A172 (cell line): Measurements from ENCODE around the gene CD164L2. TPM values are rescaled to one million over a fixed set of nuclear protein-coding genes. Genes with fewer than 3 reads are reported as not detected.

Experiments used
- DNase-seq: peaks from one replicate; pipeline ENCODE4 v3.0.0-alpha.2; 2015; ENCODE audit warnings: low spot score
- total RNA-seq: library from RNA; depleted of rRNA; stranded (reverse); fragments of >200 nt; shearing (Covaris generic); gene quantifications from 2 replicates; pipeline ENCODE4 v1.2.3, GENCODE V29; 2014

Gene CD164L2
- total RNA-seq, 1 experiment from 2014 or later: not detected

DNA sequence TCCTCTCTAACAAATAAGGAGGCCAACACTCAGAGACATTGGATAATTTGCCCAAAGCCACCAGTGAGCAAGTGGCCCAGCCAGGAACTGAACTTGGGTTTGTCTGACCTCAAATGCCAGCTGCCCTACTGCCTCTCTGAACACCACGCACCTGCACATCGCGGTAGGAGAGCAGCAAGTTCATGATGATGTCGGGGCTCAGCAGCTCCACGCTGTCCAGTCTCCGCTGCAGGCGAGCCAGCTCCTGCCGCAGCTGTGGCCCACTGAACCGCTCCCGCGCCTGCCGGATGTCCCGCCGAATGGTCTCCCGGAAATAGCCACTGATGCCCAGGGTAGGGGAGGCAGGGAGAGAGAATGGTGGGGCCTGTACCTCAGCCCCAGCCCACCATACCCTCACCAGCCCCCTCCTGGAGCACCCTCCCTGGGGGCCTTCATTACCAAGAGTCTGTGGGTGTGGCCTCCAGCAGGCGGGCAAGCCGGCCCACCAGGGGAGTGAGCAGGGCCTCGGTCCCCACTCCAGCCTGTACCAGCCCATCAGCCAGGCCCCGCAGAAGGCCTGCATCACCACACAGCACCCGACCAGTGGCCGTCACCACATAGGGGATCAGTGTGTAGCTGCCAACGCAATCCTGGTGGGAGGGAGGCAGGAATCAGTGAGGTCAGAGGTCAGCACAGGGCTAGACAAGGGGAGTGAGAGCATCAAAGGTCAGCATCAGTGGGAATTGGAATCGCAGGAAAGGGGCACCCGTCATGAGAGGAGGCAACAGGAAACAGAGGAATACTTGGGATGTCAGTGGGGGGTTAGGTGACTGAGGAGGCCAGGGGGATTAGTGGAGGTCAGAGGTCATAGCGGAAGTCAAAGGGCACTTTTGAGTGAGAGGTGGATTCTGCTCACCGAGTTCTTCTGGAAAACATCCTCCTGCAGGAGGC is 19.1 kb downstream of the CD164L2 start:
- no peak for DNase-seq

DNA sequence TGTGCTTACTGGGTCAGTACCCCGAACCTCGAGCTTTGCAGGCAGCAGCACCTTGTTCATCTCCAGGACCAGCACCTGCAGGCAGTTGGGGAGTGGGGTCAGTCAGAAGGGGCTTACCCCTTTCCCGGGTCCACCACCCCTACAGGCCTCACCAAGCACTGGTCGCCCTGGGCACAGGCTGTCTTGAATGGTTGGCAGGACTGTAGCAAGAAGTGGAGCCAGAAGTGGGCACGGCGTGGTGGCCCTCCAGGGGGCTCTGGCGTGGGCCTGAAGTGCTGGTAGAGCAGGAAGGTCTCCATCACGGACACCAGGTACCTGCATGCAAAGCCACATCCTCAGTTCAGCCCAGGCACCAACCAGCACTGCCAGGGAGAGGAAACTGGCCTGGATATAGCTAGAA is 21.6 kb downstream of the CD164L2 start:
- no peak for DNase-seq

DNA sequence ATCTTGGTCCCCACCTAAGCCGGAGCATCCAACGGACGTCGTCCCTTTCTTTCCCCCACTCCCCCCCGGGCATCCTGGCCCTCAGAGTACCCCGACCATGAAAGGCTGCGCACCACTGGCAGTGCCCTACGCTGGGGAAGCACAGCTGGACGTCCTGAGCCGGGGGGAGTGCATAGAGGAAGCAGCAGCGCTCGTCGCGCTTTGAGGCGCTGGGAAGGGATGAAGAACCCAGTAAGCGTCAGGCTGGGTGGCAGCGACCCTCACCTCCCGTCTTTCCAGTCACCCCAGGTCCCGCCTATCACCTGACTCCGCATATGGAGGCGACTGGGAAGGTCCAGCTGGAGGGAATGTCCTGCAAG is 22.1 kb downstream of the CD164L2 start:
- DNase-seq: no peak

DNA sequence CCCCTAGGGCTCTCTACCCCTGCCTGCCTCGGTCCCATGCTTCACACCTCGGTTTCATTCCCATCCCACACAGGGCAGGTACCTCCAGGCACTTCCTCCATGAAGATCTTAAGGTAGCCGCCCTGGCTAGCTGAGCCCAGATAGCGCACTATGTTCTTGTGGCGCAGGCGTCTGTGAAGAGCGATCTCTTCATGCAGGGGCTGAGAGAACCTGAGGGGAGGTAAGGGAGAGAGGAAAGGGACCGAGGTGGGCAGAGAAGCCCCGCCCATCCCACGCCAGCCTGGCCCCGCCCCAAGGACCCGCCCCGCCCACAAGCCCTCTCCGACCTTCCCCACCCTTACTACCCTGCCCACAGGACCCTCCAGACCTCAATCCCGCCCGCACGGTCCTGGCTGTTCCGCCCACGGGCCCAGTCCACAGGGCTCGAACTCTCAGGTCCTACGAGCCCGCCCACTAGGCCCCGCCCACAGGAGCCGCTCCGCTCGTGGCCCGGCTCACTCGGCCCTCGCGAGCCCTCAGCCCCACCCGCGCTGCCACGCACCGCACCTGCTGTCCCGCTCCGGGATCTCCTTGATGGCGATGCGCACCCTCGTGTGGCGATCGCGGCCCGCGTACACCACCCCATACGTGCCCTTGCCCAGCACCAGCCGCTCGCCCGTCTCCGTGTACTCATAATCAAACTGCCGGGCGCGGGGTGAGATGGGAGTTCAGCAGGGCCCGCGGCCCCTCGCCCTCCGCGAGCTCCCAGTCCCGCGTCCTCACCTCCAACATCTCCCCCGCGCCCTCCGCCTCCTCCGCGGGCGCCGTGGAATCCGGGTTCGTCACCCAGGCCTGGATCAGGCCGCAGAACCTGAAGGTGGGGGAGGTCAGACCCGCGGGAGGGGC is 22.7 kb downstream of the CD164L2 start:
- DNase-seq: no peak

DNA sequence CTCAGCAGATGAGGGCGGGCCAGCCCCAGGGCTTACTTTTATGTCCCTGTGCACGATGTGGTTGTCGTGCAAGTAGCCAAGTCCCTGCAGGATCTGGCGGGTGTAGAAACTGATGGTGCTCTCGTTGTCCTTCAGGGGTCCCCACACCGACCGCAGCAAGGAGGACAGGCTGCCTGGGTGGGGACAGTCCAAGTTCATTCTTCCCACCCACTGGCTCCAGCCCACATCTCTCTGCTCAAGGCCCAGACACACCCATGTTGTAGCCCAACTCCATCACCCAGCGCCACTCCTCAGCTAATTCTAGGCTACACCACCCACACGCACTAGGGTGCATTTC is 23.3 kb downstream of the CD164L2 start:
- no peak for DNase-seq

DNA sequence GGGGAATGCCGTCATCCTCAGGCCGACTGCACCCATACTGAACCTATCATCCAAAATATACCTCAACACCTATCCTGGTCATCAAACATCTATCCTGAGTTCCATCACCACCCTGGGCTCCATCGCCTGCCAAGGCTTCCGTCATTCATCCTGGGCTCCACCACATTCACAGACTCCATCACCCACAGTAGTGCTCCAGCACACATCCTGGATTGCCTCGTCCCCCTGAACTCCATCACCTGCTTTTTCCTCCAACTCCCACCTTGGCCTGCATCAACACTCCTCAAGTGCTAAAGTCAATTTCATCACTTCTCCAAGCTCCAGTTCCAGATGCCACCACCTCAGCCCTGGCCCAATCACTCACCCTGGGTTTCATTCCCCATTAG is 24.2 kb downstream of the CD164L2 start:
- DNase-seq: no peak

DNA sequence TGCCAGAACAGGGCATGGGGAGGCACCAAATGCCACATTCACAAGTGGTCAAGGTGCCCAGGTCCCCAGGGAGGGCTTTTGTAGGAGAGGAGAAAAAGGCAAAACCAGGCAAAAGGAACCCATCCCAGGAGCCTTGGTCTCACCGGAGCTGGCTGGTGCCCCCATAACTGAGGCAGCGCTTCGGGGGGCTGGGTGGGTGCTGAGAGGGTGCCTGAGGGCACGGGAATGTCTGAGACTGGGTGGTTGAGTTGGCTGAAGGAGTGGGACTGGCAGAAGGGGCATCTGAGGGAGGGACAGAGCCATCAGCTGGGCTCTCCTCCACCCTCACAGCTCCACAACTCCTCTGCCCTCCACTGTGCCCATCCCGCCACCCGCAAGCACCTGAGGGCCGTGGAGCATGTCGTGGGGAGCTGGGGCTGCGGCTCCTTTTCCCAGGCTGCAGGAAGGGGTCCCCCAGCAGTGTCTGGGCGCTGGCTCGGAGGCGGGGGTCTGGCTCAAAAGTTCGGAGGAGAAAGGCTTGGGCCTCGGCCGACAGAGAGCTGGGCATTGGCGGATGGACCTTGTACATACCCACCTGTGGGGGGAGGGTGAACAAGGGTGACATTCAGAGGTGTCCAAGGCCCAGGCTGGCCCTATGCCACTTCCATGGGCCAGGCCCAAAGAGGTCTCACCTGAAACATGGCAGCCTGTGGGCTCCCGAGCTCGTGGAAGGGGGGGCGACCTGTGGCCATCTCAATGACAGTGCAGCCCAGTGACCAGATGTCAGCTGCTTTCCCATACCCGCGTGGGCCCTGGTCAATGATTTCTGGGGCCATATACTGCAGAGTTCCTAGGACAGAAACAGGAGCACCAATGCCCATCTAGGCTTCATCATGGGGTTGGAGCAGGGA is 24.9 kb downstream of the CD164L2 start:
- no peak for DNase-seq

DNA sequence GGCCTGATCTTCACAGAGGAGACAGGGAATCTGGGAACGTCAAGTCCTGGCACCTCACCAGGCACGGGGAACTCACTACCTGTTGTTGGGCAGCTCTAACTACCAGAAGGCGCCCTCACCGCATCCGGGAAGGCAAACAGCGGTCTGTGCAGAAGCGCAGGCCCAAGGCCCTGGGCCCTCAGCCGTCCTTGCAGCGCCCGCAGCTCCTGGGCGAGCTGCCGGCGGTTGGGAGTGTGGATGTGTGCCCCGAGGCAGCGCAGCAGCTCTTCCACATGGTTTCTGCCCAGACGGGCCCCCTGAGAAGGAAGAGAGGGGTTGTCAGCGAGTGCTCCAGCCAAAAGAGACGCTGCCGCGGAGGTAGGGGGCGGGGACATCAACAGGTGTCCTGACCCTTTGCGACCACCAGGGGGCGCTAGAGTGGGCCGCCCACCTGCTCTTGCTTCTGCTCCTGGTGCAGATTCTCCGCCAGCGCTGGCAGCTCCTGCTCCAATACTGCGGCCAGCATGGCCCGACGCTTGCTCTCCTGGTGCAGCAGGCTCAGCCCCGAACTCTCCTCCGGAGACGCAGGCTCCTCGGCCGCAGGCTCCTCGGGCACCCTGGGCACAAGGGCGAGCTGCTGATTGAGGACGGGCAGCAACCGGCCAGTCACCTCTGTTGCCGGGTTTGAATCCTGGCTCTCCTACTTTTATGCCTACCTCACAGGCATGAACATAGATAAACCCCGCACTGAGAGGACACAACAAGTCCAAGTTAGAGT is 25.7 kb downstream of the CD164L2 start:
- DNase-seq: no peak

DNA sequence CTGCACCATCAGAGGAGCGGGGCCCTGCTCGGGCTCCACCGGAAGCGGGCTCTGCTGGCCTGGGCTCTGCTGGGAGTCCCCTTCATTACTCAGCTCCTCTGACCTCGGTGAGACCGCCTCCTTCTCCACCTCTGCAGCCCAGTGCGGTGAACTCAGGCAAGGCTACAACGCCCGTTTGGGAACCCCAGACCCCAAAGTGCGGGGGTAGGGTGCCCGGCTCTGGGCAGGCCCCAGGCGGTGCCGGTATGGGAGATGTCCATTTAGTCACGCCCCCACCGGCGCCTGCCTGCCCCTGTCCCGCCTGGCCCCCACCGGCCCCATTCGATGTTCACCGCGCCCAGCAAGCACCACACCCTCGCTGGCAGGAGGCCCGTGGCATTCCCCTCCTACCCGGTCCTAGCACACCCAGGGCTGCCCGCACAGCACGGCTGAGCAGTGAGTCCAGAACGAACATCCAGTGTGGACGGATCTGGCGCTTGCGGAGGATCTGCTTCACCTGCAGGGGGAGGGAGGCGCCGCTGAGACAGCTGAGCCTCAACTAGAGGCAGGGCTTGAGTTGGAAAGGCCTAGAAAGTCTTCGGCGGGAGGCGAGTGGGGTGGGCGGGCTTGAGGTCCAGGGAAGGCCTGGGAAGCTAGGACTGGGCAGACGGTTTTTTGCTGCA is 26.4 kb downstream of the CD164L2 start:
- no peak for DNase-seq

DNA sequence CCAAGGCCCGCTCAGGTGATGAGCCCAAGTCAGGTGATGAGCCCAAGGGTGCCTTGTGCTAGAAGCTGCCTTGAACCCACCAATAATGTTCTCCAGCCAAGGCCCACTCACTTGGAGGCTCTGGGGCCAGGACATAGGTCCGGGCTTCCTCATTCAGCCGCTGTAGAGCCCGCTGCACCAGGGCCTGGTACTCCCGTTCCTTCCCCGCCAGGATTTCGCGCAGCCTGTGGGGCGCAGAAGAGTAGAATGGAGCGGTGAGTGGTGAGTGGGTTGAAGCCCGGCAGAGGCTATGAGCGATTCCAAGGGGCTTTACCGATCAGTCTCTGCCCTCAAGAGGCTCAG is 26.9 kb downstream of the CD164L2 start:
- no peak for DNase-seq

DNA sequence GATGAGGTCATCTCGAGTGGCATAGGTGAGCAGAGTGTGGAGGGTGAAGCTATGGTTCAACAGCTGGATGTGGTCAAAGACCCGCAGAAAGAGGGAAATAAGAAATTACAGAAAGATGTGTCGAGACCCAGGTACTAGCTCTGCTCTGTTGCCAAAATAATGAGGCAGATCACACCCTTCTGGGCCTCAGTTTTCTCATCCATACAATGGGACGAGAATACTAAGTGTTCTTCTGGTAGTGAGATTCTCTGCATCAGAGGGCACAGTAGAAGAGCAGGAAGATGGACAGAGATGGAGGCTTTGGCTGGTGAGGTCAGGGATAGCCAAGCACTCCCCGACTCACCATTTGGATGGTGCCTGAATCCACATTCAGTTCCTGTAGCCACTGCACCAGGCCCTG is 27.4 kb downstream of the CD164L2 start:
- DNase-seq: no peak

DNA sequence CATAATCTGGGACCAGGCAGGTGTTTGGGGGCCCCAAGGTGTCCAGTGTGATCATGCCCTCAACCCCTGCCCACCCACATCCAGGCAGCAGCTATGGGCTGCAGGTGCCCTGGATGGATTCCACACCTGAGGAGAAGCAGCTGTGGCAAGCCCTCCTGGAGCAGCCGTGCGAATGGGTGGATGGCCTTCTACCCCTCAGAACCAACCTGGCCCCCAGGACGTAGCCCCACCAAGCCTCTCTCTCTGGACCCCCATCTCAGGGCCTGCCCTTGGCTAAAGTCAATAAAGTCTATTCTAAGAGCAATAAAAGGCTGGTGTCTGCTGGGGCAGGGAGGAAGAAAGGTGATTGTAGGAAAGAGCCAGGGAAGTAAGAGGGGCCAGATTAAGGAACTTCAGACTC is 29.5 kb downstream of the CD164L2 start:
- no peak for DNase-seq

DNA sequence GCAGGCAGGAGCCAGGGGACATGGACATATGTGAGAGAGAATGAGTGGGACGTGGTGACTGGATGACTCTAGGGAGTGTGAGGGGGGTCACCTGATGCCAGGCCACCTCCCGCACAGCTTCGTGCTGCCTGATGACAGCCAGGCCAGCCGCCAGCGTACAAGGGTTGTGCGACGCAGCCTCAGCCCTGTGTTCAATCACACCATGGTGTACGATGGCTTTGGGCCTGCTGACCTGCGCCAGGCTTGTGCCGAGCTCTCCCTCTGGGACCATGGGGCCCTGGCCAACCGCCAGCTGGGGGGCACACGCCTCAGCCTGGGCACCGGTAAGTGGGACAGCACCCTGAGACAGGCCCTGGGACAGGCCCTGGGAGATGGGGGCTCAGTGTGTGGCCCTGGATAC is 30.0 kb downstream of the CD164L2 start:
- DNase-seq: no peak

DNA sequence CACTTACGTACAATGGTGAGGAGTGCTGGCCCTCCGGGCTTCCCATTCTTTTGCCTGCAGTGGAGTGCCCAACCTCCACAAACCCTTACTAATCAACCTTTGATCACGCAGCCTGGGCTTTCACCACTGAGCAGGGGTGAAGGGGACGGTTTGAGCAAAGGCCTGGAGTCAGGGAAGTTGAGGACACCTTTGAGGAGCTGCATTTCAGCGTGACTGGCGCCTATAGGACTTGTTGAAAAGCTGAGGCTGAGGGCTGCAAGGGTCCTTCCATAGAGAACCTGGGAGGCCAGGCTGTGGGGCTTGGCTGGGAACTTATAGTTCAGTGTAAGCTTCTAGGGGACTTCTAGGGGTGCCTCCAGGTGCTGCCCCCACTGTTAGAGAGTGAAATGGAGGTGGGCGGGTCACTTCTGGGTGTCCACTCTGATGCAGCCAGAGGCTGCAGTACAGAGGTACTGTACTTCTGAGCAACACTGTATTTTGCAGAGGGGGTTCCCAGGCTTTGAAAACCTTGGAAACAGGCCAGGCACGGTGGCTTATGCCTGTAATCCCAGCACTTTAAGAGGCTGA is 31.5 kb downstream of the CD164L2 start:
- no peak for DNase-seq

DNA sequence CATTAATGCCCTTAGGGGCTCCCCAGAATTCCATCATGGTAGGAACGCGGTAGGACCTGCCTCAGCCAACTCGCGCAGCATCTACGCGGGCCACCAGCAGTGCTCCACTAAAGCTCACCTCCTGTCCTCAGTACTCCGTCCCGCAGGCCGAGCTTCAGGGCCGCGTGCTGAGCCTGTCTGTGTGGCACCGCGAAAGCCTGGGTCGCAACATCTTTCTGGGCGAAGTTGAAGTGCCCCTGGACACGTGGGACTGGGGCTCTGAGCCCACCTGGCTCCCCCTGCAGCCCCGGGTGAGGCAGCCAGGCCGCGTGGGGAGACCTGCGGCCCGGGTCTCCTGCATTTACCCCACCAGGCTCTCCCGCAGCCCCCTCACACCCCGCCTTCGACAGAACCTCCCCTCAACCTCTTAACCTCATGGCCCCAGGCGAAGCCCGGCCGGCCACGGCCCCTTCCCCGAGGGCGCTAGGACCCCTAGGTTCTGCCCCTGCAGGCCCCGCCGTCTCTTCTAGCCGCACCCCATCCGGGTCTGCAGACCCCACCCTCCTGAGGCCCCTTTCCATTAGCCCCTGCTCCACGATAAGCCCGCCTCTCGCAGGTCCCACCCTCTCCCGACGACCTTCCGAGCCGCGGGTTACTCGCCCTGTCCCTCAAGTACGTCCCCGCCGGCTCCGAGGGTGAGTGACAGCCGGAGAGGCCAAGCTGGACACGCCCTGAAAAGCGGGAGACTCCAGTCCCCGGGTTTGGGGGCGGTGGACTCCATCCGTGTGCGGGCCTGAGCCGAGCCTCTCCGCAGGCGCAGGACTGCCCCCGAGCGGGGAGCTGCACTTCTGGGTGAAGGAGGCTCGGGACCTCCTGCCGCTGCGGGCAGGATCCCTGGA is 32.2 kb downstream of the CD164L2 start:
- no peak for DNase-seq

DNA sequence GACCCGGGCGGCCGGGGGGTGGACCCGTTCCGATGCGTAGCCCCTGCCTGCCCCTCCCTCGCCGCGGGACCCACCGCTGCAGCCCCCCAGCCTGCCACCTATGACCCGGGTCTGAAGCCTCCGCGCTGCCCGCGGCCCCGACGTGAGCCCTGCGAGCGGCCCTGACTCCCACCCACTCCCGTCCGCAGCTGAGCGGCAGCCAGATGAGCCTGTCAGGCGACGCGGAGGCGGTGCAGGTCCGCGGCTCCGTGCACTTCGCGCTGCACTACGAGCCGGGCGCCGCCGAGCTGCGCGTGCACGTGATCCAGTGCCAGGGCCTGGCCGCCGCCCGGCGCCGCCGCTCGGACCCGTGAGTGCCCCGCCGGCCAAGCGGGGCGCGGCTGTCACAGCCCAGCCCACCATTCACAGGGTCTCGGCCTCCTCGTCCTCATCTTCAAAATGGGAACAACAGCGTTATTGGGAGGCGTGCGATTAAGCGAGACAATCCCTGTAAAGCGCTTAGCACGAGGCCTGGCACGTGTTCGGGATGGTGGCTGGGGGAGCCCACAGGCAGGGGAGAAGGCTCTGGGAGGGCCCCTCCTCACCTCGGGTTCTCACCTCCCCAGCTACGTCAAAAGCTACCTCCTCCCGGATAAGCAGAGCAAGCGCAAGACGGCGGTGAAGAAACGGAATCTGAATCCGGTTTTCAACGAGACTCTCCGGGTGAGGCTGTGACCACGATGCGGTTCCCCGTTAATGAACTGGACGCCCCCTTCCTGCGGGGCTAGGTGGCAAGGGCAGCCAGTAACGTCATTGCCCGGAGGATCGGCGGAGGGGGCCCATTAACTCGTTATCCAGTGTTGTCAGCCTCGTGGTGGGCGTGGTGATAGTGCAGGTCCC is 33.1 kb downstream of the CD164L2 start:
- no peak for DNase-seq

DNA sequence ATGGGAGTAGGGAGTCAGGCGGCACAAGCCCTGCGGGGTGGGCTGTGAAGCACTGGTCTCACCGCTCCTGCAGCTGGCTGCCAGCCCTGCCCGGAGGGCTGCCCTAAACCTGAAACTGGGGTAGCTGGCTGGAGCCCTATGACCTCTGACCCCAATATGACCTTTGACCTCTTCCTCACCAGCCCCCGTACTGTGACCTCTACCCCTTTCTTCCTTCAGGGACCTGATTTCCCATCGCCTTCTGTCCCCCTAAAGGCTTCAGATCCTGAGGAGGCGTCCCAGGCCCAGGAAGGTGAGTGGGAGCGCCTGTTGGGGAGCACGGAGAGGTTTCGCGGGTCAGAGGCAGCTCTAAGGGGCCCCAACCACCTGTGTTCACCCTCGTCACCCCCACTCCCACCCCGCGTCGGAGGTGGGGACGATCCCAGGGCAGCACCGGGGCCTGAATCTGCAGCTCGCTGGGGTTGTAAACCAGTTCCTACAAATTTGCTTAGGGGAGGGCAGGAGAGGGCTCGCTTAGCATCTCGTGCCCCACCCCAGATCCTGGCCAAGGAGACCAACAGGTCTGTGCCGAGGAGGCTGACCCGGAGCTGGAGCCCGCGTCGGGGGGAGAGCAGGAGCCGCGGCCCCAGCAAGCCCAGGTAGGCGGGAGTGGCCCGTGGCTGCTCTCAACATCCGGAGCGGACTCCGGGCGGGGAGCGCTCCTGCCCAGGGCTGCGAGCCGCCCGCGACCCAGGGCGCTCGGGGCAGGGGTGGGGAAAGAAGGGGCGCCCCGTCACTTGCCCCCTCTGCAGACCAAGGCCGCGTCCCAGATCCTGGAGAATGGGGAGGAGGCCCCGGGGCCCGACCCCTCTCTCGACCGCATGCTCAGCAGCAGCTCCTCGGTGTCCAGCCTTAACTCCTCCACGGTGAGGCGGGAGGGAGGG is 34.0 kb downstream of the CD164L2 start:
- DNase-seq: no peak
